ENCODE data around the gene PSEN1. TPM values are rescaled to one million over a fixed set of nuclear protein-coding genes. Genes with fewer than 3 reads are reported as not detected.

The PSEN1 gene
- total RNA-seq, 1 experiment from 2014 or later: 39.3 TPM

DNA sequence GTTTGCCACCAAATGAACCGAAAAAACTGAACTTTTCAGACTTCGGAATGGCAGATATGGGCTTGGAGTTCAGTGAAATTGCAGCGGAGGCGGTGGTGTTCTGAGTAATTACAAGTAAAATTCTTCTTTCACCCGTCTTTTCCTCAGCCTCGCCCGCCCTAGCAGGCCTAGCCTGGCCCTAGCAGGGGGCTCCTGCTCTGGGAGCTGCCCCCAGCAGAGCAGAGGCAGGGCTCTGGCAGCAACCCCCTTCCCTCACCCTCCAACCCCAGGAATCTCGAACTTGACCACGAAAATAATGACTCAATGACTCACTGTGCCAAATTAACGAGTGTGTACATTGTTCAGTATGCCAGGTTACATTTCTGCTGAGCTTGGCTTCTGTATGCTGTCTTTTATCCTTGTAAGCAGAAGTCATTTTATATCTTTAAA is 102.1 kb downstream of the PSEN1 start:
- H3K36me3 ChIP-seq (ENCODE audit: control insufficient read depth, insufficient read depth, low read length): no peaks in the 10 kb centered on the region
- peak overlapping the region; percentile 45 to 55 for H3K4me3 ChIP-seq (ENCODE audit: low read depth in 2 of 2, low read length in 2 of 2)
- TF ChIP-seq TCF7L2 (IDR thresholded peaks at IDR 0.05; ENCODE audit: low read depth, low read length) (no peak), CTCF (IDR thresholded peaks at IDR 0.05) (no peak), SIN3A (IDR thresholded peaks at IDR 0.05; ENCODE audit: borderline replicate concordance, insufficient read depth, low read depth, low read length) (no peak), POLR2AphosphoS5 (IDR thresholded peaks at IDR 0.05; ENCODE audit: low read depth, low read length) (no peak), REST (IDR thresholded peaks at IDR 0.05; ENCODE audit: insufficient read depth in 1 of 2, low read depth in 2 of 2, low read length in 1 of 2) (no peak)
- in situ Hi-C loops (cut with HindIII; ENCODE audit: low pct_unique_long_range_greater_than_20kb, low sequenced_read_pairs) (no loop called here), intact Hi-C loops (cut with micrococcal nuclease; ENCODE audit: unreplicated experiment) (no loop called here)
- H3K4me1 ChIP-seq (ENCODE audit: control insufficient read depth, insufficient read depth, low read length): peaks cover 20% of the 10 kb centered on the region
- DNase-seq (ENCODE audit: low read depth, low spot score): no peak
- peak overlapping the region; percentile 61; the same call in 1 of the 2 replicates for H3K27ac ChIP-seq (ENCODE audit: low read length)
- no TSS peak for BruUV-seq (replicated peaks)
- 0 out of 2 replicates have a peak, but pooled peaks cover 2% of the 10 kb centered on the region for H3K27me3 ChIP-seq (ENCODE audit: control insufficient read depth, insufficient read depth, low read length)
- POLR2A ChIA-PET: no interaction called here
- CTCF ChIA-PET: no interaction called here
- peak; percentile 58 for ATAC-seq
- no peaks in the 10 kb centered on the region for H3K9me3 ChIP-seq (ENCODE audit: control insufficient read depth, insufficient read depth, low read depth, low read length)

DNA sequence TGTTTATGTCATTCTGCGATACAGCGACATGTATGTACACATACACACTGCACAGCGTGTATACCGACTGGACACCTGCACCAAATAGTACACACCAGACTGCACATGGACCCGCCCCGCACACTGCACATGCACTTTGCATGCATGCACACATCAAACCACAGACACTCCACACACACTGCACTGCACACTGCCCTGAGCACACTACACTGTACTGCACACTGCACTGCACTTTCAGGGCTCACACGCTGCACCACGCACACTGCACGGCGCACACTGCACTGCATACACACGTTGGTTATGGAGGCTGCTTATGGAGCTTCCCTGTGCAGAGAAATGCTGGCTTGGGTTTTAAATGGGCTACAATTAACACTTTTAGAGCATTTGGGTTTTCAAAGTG is 102.6 kb downstream of the PSEN1 start:
- in situ Hi-C loops (cut with HindIII; ENCODE audit: low pct_unique_long_range_greater_than_20kb, low sequenced_read_pairs): no loop called here
- Histone ChIP-seq H3K4me3 (ENCODE audit: low read depth in 2 of 2, low read length in 2 of 2) (peak overlapping the region in 1 of 2 experiments; percentile 19; a peak in 2 of 4 replicates), H3K27me3 (ENCODE audit: control insufficient read depth, insufficient read depth, low read length) (0 out of 2 replicates have a peak, but pooled peaks cover 2% of the 10 kb centered on the region), H3K4me1 (ENCODE audit: control insufficient read depth, insufficient read depth, low read length) (peaks cover 20% of the 10 kb centered on the region), H3K36me3 (ENCODE audit: control insufficient read depth, insufficient read depth, low read length) (no peaks in the 10 kb centered on the region), H3K9me3 (ENCODE audit: control insufficient read depth, insufficient read depth, low read depth, low read length) (no peaks in the 10 kb centered on the region), H3K27ac (ENCODE audit: low read length) (no peak overlapping the region)
- intact Hi-C loops (cut with micrococcal nuclease; ENCODE audit: unreplicated experiment): no loop called here
- peak; percentile 46 for ATAC-seq
- no peak for TF ChIP-seq POLR2AphosphoS5 (IDR thresholded peaks at IDR 0.05; ENCODE audit: low read depth, low read length)
- TF ChIP-seq SIN3A (IDR thresholded peaks at IDR 0.05; ENCODE audit: borderline replicate concordance, insufficient read depth, low read depth, low read length): no peak
- no peak for TF ChIP-seq TCF7L2 (IDR thresholded peaks at IDR 0.05; ENCODE audit: low read depth, low read length)
- TF ChIP-seq REST (IDR thresholded peaks at IDR 0.05; ENCODE audit: insufficient read depth in 1 of 2, low read depth in 2 of 2, low read length in 1 of 2): no peak
- TF ChIP-seq CTCF (IDR thresholded peaks at IDR 0.05): no peak
- POLR2A ChIA-PET: no interaction called here
- no TSS peak for BruUV-seq (replicated peaks)
- DNase-seq (ENCODE audit: low read depth, low spot score): no peak
- CTCF ChIA-PET: no interaction called here

Measured in Panc1 (cell line).